DND-41 (cell line): ENCODE measurements around the gene ERN2.

Experiments
- CTCF ChIP-seq: IDR thresholded peaks from 2 replicates; pipeline ENCODE4 v1.5.1; 2012; ENCODE audit warnings: borderline replicate concordance, low read length, moderate library complexity, mild to moderate bottlenecking; ENCODE audit not compliant: poor library complexity, severe bottlenecking; ENCODE audit errors: extremely low read depth
- EZH2 ChIP-seq: IDR thresholded peaks from 3 replicates; pipeline ENCODE4 v1.6.1; 2012; ENCODE audit warnings: borderline replicate concordance, low read depth, mild to moderate bottlenecking, moderate library complexity, low read length, inconsistent platforms; ENCODE audit not compliant: severe bottlenecking

- TF ChIP-seq CTCF, result no peak
- no peak for TF ChIP-seq EZH2
Measured at GRCh38 chr16:23729503-23730424, 16.7 kb upstream of the ERN2 start.
